Stomach (tissue), 9 donors: ENCODE measurements around the gene JMJD1C. TPM values are rescaled to one million over a fixed set of nuclear protein-coding genes. Genes with fewer than 3 reads are reported as not detected.
A peak's percentile ranks its signal among the peaks of the same experiment; 100 is the strongest.

Source experiments
- DNase-seq, 2 donors: peaks; one replicate each; pipeline versions ENCODE4 v3.0.0 to v3.0.0-alpha.2; 2013 to 2019
- H3K27ac ChIP-seq, 5 donors: fragments of 200-600 bp in 4 of 5; sonication (generic) in 4 of 5; one replicate each; pipeline ENCODE4 v1.5.1; 2013 to 2019; ENCODE audit warnings: mild to moderate bottlenecking in 1 of 5, moderate library complexity in 1 of 5
- H3K27me3 ChIP-seq, 3 donors: fragments of 200-600 bp; sonication (generic); one replicate each; pipeline ENCODE4 v1.5.1; 2017 to 2019; ENCODE audit warnings: mixed run types in 1 of 3
- H3K36me3 ChIP-seq, 4 donors: fragments of 200-600 bp; sonication (generic); 1 replicate in 3 of 4; 2 replicates in 1 of 4; pipeline ENCODE4 v1.5.1; 2016 to 2019
- H3K4me1 ChIP-seq, 4 donors: fragments of 200-600 bp; sonication (generic); one replicate each; pipeline ENCODE4 v1.5.1; 2016 to 2019
- H3K4me3 ChIP-seq, 4 donors: fragments of 200-600 bp; sonication (generic) in 3 of 4; one replicate each; pipeline ENCODE4 v1.5.1; 2016 to 2019; ENCODE audit warnings: mild to moderate bottlenecking in 1 of 4
- H3K9me3 ChIP-seq, 4 donors: fragments of 200-600 bp; sonication (generic); one replicate each; pipeline ENCODE4 v1.5.1; 2016 to 2019
- EP300 ChIP-seq: sonication (generic); formaldehyde crosslinking; IDR thresholded peaks from one replicate; pipeline ENCODE4 v1.6.1; 2017; ENCODE audit warnings: antibody characterized with exemption
- POLR2A ChIP-seq, 4 donors: fragments of 450-650 bp; IDR thresholded peaks; one replicate each; pipeline ENCODE4 v1.6.1; 2016; ENCODE audit warnings: antibody characterized with exemption in 4 of 4, control low read depth in 2 of 4, mild to moderate bottlenecking in 1 of 4, moderate library complexity in 1 of 4
- POLR2AphosphoS5 ChIP-seq, 3 donors: sonication (generic); formaldehyde crosslinking; IDR thresholded peaks; one replicate each; pipeline ENCODE4 v1.6.1; 2016; ENCODE audit warnings: antibody characterized with exemption in 3 of 3
- WGBS, 5 donors: extraction: QIAGEN DNeasy Blood & Tissue Kit in 3 of 5; methylation state at CpG; one replicate each; pipeline versions ENCODE4 v1.1.5 to v1.1.7; 2013 to 2018; 5-methylcytosine and 5-hydroxymethylcytosine counted together
- intact Hi-C: fragments of 100-400 bp; cut with DNase I; formaldehyde crosslinking; loops from one replicate; pipeline ENCODE4 v1.15.1; 2023; ENCODE audit warnings: low total_unique reads
- polyA plus RNA-seq, 3 donors: library from polyadenylated mRNA; stranded (reverse); fragments of 200-250 nt; gene quantifications; one replicate each; pipeline ENCODE4 v1.2.3, GENCODE V29; 2013
- total RNA-seq, 5 donors: library from RNA; depleted of rRNA; stranded (reverse); fragments of >200 nt; gene quantifications; one replicate each; pipeline versions ENCODE4 v1.1.0 to v1.2.3, GENCODE V29; 2014 to 2016
- TF ChIP-seq, protein P1 (sequence below), 7 experiments: fragments of 450-650 bp in 4 of 7; fragments of 200-600 bp in 3 of 7; sonication (generic) in 3 of 7; IDR thresholded peaks; one replicate each; pipeline ENCODE4 v1.5.1; 2016 to 2019; ENCODE audit warnings: antibody characterized with exemption in 7 of 7, control low read depth in 2 of 7, mild to moderate bottlenecking in 1 of 7
- donor health status: healthy with polysubstance abuse.
- donor health status: Bipolar disorder and iron deficiency.
- donor health status: healthy.

JMJD1C gene
- total and polyA plus RNA-seq, 8 donors, result 13.6 to 235 (median 33.5) TPM

GRCh38 chr10:63424576-63424975 lies 41.2 kb downstream of the JMJD1C start:
- H3K9me3 ChIP-seq, result no peaks in the 10 kb centered on the region
- WGBS, 5 donors, result 90 to 97% (median 96%) methylated on average over 3 of the region's 3 CpGs
- intact Hi-C loops, result no loop called here
- no peaks in the 10 kb centered on the region for H3K27me3 ChIP-seq
- no peak overlapping the region for H3K4me3 ChIP-seq
- DNase-seq, result no peak
- no peak overlapping the region for H3K27ac ChIP-seq
- TF ChIP-seq, protein P1, sequence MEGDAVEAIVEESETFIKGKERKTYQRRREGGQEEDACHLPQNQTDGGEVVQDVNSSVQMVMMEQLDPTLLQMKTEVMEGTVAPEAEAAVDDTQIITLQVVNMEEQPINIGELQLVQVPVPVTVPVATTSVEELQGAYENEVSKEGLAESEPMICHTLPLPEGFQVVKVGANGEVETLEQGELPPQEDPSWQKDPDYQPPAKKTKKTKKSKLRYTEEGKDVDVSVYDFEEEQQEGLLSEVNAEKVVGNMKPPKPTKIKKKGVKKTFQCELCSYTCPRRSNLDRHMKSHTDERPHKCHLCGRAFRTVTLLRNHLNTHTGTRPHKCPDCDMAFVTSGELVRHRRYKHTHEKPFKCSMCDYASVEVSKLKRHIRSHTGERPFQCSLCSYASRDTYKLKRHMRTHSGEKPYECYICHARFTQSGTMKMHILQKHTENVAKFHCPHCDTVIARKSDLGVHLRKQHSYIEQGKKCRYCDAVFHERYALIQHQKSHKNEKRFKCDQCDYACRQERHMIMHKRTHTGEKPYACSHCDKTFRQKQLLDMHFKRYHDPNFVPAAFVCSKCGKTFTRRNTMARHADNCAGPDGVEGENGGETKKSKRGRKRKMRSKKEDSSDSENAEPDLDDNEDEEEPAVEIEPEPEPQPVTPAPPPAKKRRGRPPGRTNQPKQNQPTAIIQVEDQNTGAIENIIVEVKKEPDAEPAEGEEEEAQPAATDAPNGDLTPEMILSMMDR (IDR thresholded peaks at IDR 0.05), result no peak
- TF ChIP-seq POLR2AphosphoS5 (IDR thresholded peaks at IDR 0.05), result no peak
- TF ChIP-seq EP300, result no peak
- TF ChIP-seq POLR2A (IDR thresholded peaks at IDR 0.05), result no peak
- peaks cover 4 to 36% (median 25%) of the 10 kb centered on the region in 4 donors for H3K4me1 ChIP-seq
- no peaks in the 10 kb centered on the region for H3K36me3 ChIP-seq

- H3K27ac ChIP-seq, result no peak overlapping the region
- no peaks in the 10 kb centered on the region for H3K27me3 ChIP-seq
- H3K4me1 ChIP-seq, result peaks cover 0 to 27% (median 18%) of the 10 kb centered on the region in 4 donors
- no peak for DNase-seq
- intact Hi-C loops, result no loop called here
- no peaks in the 10 kb centered on the region for H3K9me3 ChIP-seq
- no peak overlapping the region for H3K4me3 ChIP-seq
- H3K36me3 ChIP-seq, result no peaks in the 10 kb centered on the region
- 77 to 89% (median 82%) methylated on average over 3 of the region's 3 CpGs for WGBS, 5 donors
- TF ChIP-seq, protein P1 (IDR thresholded peaks at IDR 0.05), result no peak
Observed at GRCh38 chr10:63423494-63423893, 42.3 kb downstream of the JMJD1C start.

DNA sequence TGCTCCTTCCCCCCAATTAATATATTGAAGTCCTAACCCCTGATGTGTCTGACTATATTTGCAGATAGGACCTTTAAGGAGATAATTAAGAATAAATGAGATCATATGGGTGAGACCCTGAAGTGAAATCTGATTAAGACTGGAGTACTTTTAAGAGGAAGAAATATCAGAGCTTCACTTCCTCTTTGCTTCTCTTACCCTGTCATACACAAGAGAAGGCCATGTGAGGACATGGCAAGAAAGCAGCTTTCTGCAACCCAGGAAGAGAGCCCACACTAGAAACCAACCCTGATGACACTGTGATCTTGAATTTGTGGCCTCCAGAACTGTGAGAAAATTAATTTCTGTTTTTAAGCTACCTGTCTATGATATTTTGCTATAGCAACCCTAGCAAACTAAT lies 44.2 kb downstream of the JMJD1C start:
- Histone ChIP-seq H3K27me3 (no peaks in the 10 kb centered on the region), H3K4me1 (peaks cover 11 to 41% (median 23%) of the 10 kb centered on the region in 4 donors), H3K27ac (no peak overlapping the region), H3K4me3 (no peak overlapping the region), H3K36me3 (no peaks in the 10 kb centered on the region), H3K9me3 (no peaks in the 10 kb centered on the region)
- intact Hi-C loops, result no loop called here
- peak in 1 of 2 donors; percentile 36 for DNase-seq
- TF ChIP-seq, protein P1 (IDR thresholded peaks at IDR 0.05), result no peak
- no peak for TF ChIP-seq POLR2AphosphoS5 (IDR thresholded peaks at IDR 0.05)
- no peak for TF ChIP-seq POLR2A (IDR thresholded peaks at IDR 0.05)
- no peak for TF ChIP-seq EP300

- H3K4me3 ChIP-seq, result no peak overlapping the region
- WGBS, 5 donors, result 66 to 93% (median 86%) methylated on average over 1 of the region's 1 CpG
- no peak overlapping the region for H3K27ac ChIP-seq
- no peaks in the 10 kb centered on the region for H3K27me3 ChIP-seq
- H3K4me1 ChIP-seq, result peaks cover 8 to 46% (median 27%) of the 10 kb centered on the region in 4 donors
- H3K9me3 ChIP-seq, result no peaks in the 10 kb centered on the region
- peak in 1 of 2 donors; percentile 49 for DNase-seq
- TF ChIP-seq, protein P1 (IDR thresholded peaks at IDR 0.05), result no peak
- TF ChIP-seq EP300, result no peak
- TF ChIP-seq POLR2AphosphoS5 (IDR thresholded peaks at IDR 0.05), result no peak
- TF ChIP-seq POLR2A (IDR thresholded peaks at IDR 0.05), result no peak
- intact Hi-C loops, result no loop called here
- no peaks in the 10 kb centered on the region for H3K36me3 ChIP-seq
Observed at GRCh38 chr10:63416376-63416775, 49.4 kb downstream of the JMJD1C start.
